Activated T-cell treated with anti-CD3 and anti-CD28 coated beads, Interleukin-2, amount 50 U/mL, for 24 hours (primary cell): ENCODE measurements around the gene DENND2D.

Experiments
- DNase-seq: peaks from one replicate; pipeline ENCODE4 v3.0.0-alpha.2; 2020
- H3K27ac Mint-ChIP-seq: 2 replicates; pipeline ENCODE4 v1.8.0; 2020; ENCODE audit warnings: mild to moderate bottlenecking, mixed read lengths
- H3K27me3 Mint-ChIP-seq: 2 replicates; pipeline ENCODE4 v1.8.0; 2020; ENCODE audit warnings: mixed read lengths
- H3K36me3 Mint-ChIP-seq: 2 replicates; pipeline ENCODE4 v1.8.0; 2020; ENCODE audit warnings: low read depth, mixed read lengths
- H3K4me1 Mint-ChIP-seq: 2 replicates; pipeline ENCODE4 v1.8.0; 2020; ENCODE audit warnings: low read depth, mixed read lengths
- H3K4me3 Mint-ChIP-seq: 2 replicates; pipeline ENCODE4 v1.8.0; 2020; ENCODE audit warnings: mild to moderate bottlenecking, moderate library complexity, mixed read lengths
- H3K9me3 Mint-ChIP-seq: 2 replicates; pipeline ENCODE4 v1.8.0; 2020; ENCODE audit warnings: mixed read lengths

DENND2D gene

DNA sequence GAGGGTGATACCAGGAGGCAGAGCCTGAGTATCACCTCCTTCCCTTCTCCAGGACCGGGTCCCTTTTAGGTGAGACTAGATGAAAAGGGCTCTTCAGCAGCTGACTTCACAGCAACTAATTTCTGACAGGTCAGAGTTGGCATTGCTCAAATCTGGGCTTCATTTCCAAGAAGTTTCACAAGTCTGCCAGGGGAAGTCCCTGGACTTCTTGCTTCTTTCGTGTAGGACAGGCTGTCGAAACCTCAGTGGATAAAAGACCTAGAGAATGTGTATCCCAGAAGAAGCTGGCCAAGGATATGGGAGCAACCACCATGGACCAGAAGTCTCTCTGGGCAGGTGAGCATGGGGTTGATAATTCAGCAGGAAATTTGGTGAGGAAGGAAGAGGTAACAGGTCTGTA, 27.0 kb upstream of the DENND2D start, which contains the start of gene CHI3L2:
TSS of gene CHI3L2 (plus strand) at position 280 of the 400 bp plus-strand sequence. CDS start at position 297, 17 bp downstream.
- H3K9me3 Mint-ChIP-seq = no peaks in the 10 kb centered on the region
- no peak within 1 kb of the TSS for H3K4me3 Mint-ChIP-seq
- peaks cover 82% of the 10 kb centered on the region for H3K4me1 Mint-ChIP-seq
- H3K27ac Mint-ChIP-seq = peak within 1 kb of the TSS; percentile 53
- DNase-seq = no peak
- no peaks in the 10 kb centered on the region for H3K27me3 Mint-ChIP-seq
- H3K36me3 Mint-ChIP-seq = no peaks in the 10 kb centered on the region

DNA sequence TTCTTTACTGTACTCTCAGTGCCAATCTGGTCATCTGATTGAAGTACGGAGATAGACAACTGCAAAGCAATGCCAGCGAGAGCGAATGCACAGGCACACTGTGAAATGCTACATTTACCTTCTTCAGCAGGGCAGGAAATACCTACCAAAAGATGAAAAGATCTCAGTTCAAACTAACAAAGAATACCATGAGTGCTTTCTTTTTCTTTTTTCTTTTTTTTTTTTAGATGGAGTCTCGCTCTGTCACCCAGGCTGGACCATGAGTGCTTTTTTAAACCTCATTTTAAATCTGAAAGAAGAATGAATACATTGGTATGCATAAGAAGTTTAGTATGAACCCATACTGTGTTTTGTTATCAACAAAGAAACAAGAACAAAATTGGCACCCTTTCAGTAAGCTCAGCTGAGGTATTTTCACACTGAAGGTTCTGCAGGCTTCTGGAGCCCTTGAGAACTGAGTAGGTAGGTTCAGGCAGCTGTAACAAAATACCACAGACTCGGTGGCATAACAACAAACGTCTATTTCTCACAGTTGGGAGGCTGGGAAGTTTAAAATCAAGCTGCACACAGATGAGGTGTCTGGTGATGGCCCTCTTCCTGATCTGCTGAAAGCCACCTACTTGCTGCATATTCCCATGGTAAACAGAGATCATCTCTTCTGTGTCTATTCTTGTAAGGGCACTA, 25.4 kb upstream of the DENND2D start:
- H3K9me3 Mint-ChIP-seq = no peaks in the 10 kb centered on the region
- H3K4me3 Mint-ChIP-seq = peak overlapping the region; percentile 64
- no peak for DNase-seq
- peaks cover 88% of the 10 kb centered on the region for H3K4me1 Mint-ChIP-seq
- H3K27me3 Mint-ChIP-seq = no peaks in the 10 kb centered on the region
- H3K36me3 Mint-ChIP-seq = no peaks in the 10 kb centered on the region
- peak overlapping the region; percentile 73 for H3K27ac Mint-ChIP-seq

DNA sequence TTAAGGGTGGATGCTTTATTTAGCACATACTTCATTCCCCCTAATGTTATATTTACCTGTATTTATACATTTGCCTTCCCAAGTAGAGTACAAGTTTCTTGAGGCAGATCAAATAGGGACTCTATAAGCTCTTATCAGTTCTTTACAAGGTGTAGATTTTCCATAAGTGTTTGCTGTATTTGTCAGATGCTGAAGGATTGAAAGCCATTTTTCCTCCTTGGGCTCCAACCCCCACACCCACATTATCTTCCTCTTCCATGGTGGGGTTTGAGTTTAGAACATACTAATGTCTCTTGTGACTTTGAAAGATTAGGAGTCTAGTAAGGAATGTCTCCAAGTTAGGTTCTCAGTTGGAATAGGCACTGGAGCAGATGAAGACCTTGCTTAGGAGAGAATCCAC, 24.6 kb upstream of the DENND2D start:
- Mint-ChIP-seq H3K9me3 (no peaks in the 10 kb centered on the region), H3K4me1 (peaks cover 91% of the 10 kb centered on the region), H3K27me3 (no peaks in the 10 kb centered on the region), H3K27ac (peak overlapping the region; percentile 73), H3K4me3 (peak overlapping the region; percentile 64), H3K36me3 (no peaks in the 10 kb centered on the region)
- DNase-seq = no peak

- Mint-ChIP-seq H3K4me1 (peaks cover 93% of the 10 kb centered on the region), H3K36me3 (no peaks in the 10 kb centered on the region), H3K4me3 (peak overlapping the region; percentile 32), H3K27ac (peak overlapping the region; percentile 92), H3K27me3 (no peaks in the 10 kb centered on the region), H3K9me3 (peaks cover under 1% of the 10 kb centered on the region)
- no peak for DNase-seq
These were observed 22.8 kb upstream of the DENND2D start for GRCh38 chr1:111223126-111223685.

DNA sequence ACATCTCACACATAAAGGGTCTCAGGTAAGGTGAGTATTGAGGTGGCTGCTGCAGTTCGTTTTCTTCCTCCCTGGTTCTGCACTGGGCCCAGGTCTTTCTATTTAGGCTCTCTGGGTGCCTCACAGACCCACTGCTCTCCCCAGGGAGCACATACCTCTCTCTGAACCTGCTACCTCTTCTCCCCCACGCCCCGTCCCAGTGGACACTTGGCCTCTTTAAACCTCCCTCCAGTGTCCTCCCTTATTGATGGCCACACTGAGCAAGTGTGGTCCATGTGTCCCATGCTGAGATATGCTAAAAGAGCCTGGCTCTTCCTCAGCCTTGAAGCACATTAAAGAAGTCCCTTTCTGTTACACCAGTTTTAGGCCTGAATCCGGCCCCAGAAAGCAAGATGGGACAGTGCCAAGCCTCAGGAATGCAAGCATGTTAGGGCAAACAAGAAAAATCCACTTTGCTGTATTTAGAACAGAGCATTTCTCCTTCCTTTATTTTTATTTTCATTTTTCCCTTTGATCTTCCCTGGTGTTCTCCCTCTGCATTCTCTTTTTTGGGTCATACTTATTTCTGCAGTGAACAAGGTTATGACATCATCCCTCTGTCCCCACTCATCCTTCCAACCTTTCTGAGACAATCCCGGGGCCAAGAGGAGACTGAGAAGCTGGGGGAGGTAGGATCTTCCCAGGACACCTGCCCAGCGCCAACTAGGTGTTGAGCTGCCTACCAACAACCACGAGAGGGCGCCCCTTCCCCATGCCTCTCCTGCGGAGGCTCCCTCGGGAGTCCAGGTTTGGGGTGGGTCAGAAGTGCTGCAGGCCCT, 22.1 kb upstream of the DENND2D start:
- Mint-ChIP-seq H3K36me3 (no peaks in the 10 kb centered on the region), H3K4me1 (peaks cover 93% of the 10 kb centered on the region), H3K27me3 (no peaks in the 10 kb centered on the region), H3K27ac (peak overlapping the region; percentile 92), H3K9me3 (peaks cover 7% of the 10 kb centered on the region), H3K4me3 (peak overlapping the region; percentile 32)
- DNase-seq = peak; percentile 88

- peaks cover 7% of the 10 kb centered on the region for H3K9me3 Mint-ChIP-seq
- peak; percentile 68 for DNase-seq
- H3K27ac Mint-ChIP-seq = peak overlapping the region; percentile 92
These were observed 21.3 kb upstream of the DENND2D start for GRCh38 chr1:111221633-111222291.

GRCh38 chr1:111221276-111221632, 20.8 kb upstream of the DENND2D start:
- H3K27ac Mint-ChIP-seq = peak overlapping the region; percentile 92
- peaks cover 7% of the 10 kb centered on the region for H3K9me3 Mint-ChIP-seq
- no peak for DNase-seq
- H3K4me1 Mint-ChIP-seq = peaks cover 93% of the 10 kb centered on the region
- H3K27me3 Mint-ChIP-seq = no peaks in the 10 kb centered on the region
- H3K36me3 Mint-ChIP-seq = no peaks in the 10 kb centered on the region
- peak overlapping the region; percentile 32 for H3K4me3 Mint-ChIP-seq

More at GRCh38 chr1:111221633-111222291, 21.3 kb upstream of the DENND2D start:
- Mint-ChIP-seq H3K36me3 (no peaks in the 10 kb centered on the region), H3K27me3 (no peaks in the 10 kb centered on the region), H3K4me3 (peak overlapping the region; percentile 32), H3K4me1 (peaks cover 93% of the 10 kb centered on the region)

DNA sequence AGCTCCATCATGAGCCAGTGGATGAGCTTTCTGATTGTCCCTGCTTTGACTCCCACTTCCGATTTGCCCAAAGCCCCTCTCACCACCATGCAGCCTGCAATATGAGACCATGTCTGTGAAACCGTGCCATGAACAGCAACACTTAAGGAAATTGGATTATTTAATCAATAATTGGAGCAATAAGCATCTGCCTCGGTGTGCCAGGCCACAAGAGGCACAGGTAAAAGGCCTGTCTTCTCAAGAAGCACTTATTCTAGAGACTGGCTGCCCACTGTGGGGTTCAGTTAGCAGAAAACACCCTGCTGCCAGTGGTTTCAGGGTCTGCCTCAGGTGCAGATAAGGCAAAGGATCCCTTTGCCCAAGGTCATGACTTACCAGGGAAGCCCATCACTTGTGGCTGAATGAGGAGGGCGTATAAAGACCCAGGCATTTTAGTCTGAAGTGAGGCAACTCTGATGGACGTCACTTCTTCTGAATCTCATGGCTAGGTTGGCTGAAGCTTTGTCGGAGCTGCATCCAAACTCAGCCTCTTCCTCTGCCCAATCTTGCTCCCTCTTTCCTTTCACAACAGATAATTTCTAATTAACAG, 19.9 kb upstream of the DENND2D start:
- Mint-ChIP-seq H3K9me3 (peaks cover 7% of the 10 kb centered on the region), H3K4me1 (peaks cover 93% of the 10 kb centered on the region), H3K27ac (peak overlapping the region; percentile 92), H3K4me3 (peak overlapping the region; percentile 55), H3K27me3 (no peaks in the 10 kb centered on the region), H3K36me3 (no peaks in the 10 kb centered on the region)
- DNase-seq = no peak

GRCh38 chr1:111219557-111220286, 19.3 kb upstream of the DENND2D start:
- H3K36me3 Mint-ChIP-seq = no peaks in the 10 kb centered on the region
- H3K27ac Mint-ChIP-seq = peak overlapping the region; percentile 92
- peak; percentile 66 for DNase-seq
- peaks cover 7% of the 10 kb centered on the region for H3K9me3 Mint-ChIP-seq
- H3K4me3 Mint-ChIP-seq = peak overlapping the region; percentile 55
- peaks cover 93% of the 10 kb centered on the region for H3K4me1 Mint-ChIP-seq
- no peaks in the 10 kb centered on the region for H3K27me3 Mint-ChIP-seq

DNA sequence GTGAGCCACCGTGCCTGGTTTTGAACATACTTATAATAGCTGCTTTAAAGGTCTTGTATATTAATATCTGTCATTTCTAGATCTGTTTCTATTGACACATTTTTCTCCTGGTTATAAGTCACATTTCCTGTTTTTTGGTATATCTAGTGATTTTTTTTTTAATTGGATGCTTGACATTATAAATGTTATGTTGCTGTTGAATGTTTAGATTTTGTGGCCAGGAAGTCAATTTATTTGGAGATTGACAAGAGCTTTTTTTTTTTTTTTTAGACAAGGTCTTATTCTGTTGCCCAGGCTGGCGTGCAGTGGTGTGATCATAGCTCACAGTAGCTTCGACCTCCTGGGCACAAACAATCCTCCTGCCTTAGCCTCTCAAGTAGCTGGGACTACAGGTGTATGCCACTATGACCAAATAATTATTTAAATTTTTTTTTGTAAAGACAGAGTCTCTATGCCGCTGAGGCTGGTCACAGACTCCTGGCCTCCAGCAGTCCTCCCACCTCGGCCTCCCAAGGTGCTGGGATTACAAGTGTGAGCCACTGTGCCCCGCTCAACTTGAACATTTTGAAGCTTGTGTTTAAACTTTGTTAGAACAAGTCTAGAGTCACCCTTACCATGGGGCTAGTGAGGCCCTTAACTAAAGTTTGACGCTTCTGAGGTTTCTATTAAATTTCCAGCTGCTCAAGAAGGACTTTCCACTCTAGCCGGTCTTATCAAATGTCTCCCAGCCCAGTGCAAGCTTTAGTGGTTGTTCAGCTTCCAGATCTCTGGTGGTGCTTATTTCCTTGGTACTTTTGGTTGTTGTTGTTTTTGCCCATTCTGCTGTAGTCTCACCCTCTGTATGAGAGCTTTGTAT, 18.5 kb upstream of the DENND2D start:
- no peaks in the 10 kb centered on the region for H3K36me3 Mint-ChIP-seq
- peaks cover 95% of the 10 kb centered on the region for H3K4me1 Mint-ChIP-seq
- no peaks in the 10 kb centered on the region for H3K27me3 Mint-ChIP-seq
- H3K27ac Mint-ChIP-seq = peak overlapping the region; percentile 92
- peak overlapping the region; percentile 30 for H3K4me3 Mint-ChIP-seq
- peaks cover 7% of the 10 kb centered on the region for H3K9me3 Mint-ChIP-seq
- DNase-seq = peak; percentile 34

- Mint-ChIP-seq H3K27me3 (no peaks in the 10 kb centered on the region), H3K27ac (peak overlapping the region; percentile 92), H3K4me3 (peak overlapping the region; percentile 66), H3K9me3 (peaks cover 7% of the 10 kb centered on the region), H3K36me3 (no peaks in the 10 kb centered on the region), H3K4me1 (peaks cover 98% of the 10 kb centered on the region)
- DNase-seq = no peak
These were observed 16.9 kb upstream of the DENND2D start for GRCh38 chr1:111217183-111217910.

- no peaks in the 10 kb centered on the region for H3K27me3 Mint-ChIP-seq
- H3K36me3 Mint-ChIP-seq = no peaks in the 10 kb centered on the region
- H3K4me3 Mint-ChIP-seq = peak overlapping the region; percentile 66
- peaks cover 97% of the 10 kb centered on the region for H3K4me1 Mint-ChIP-seq
- peak overlapping the region; percentile 92 for H3K27ac Mint-ChIP-seq
- H3K9me3 Mint-ChIP-seq = peaks cover 7% of the 10 kb centered on the region
- DNase-seq = no peak
These were observed 16.3 kb upstream of the DENND2D start for GRCh38 chr1:111216751-111217150.
